HepG2 (cell line): ENCODE results near the gene SLC35B2. TPM values are rescaled to one million over a fixed set of nuclear protein-coding genes. Genes with fewer than 3 reads are reported as not detected.

Source experiments
- ATAC-seq: fragments of 200-7000 bp; cut with Tn5 transposase; 3 replicates; pipeline ENCODE4 v1.9.1; 2020; ENCODE audit warnings: mild to moderate bottlenecking, moderate library complexity
- BruUV-seq: library from RNA; stranded (reverse); fragments of 400-500 nt; replicated peaks from 2 replicates; lab custom pipeline; 2021; lab: Mats Ljungman, UMichigan
- CTCF ChIA-PET: fragments of 300-600 bp; formaldehyde crosslinking; extraction: SDS; loops from one replicate; lab custom pipeline; 2021; ENCODE audit warnings: low total read pairs, inconsistent platforms, low intra/inter-chr PET ratio; lab: Yijun Ruan, JAX
- POLR2A ChIA-PET: fragments of 350-600 bp; sonication (Branson Sonifier 250); formaldehyde crosslinking; loops from one replicate; lab custom pipeline; 2020; ENCODE audit warnings: antibody characterized with exemption, inconsistent platforms; lab: Yijun Ruan, JAX
- DNase-seq: peaks from one replicate; pipeline ENCODE4 v3.0.0-alpha.2; 2015; ENCODE audit warnings: low spot score
- FAIRE-seq: peaks from 3 replicates; lab custom pipeline; 2011; peaks lifted over from hg19 to GRCh38; lab: Jason Lieb, UNC
- H2AFZ ChIP-seq: one replicate; pipeline ENCODE4 v1.6.1; 2011; ENCODE audit warnings: low read length, inconsistent platforms
- H3K27ac ChIP-seq: fragments of 300-600 bp; 3 replicates; pipeline ENCODE4 v1.8.0; 2011; ENCODE audit warnings: mixed run types, mild to moderate bottlenecking, mixed read lengths, low read length, inconsistent platforms; ENCODE audit not compliant: insufficient read depth; ENCODE audit errors: extremely low read length
- H3K27me3 ChIP-seq, 2 experiments: fragments of 200-600 bp in 1 of 2; 2 replicates in 1 of 2; 3 replicates in 1 of 2; pipeline versions ENCODE4 v1.6.0 to v1.8.0; 2011; ENCODE audit warnings: low read length in 2 of 2, mild to moderate bottlenecking in 2 of 2, moderate library complexity in 2 of 2, inconsistent platforms in 1 of 2; ENCODE audit not compliant: insufficient read depth in 2 of 2, control insufficient read depth in 1 of 2
- H3K36me3 ChIP-seq, 2 experiments: fragments of 200-600 bp in 1 of 2; replicated peaks in 1 of 2; 2 replicates in 1 of 2; 3 replicates in 1 of 2; pipeline versions ENCODE4 v1.5.1 to v1.8.0; 2011; ENCODE audit warnings: low read length in 2 of 2, inconsistent platforms in 1 of 2; ENCODE audit not compliant: insufficient read depth in 2 of 2, control insufficient read depth in 1 of 2
- H3K4me1 ChIP-seq: 2 replicates; pipeline ENCODE4 v1.5.1; 2012; ENCODE audit warnings: low read length, inconsistent platforms; ENCODE audit not compliant: insufficient read depth
- H3K4me2 ChIP-seq: 2 replicates; pipeline ENCODE4 v1.6.0; 2011; ENCODE audit warnings: low read depth, low read length, inconsistent platforms
- H3K4me3 ChIP-seq, 3 experiments: fragments of 200-600 bp in 1 of 3; sonication (generic), shearing (Covaris generic) in 1 of 3; replicated peaks in 1 of 3; 2 replicates each; pipeline ENCODE4 v1.5.1; 2011 to 2016; ENCODE audit warnings: low read length in 3 of 3, inconsistent platforms in 2 of 3, low read depth in 2 of 3, mild to moderate bottlenecking in 2 of 3, control low read depth in 1 of 3, mixed read lengths in 1 of 3; ENCODE audit not compliant: insufficient read depth in 1 of 3
- H3K79me2 ChIP-seq: one replicate; pipeline ENCODE4 v1.6.1; 2011; ENCODE audit warnings: low read length, inconsistent platforms; ENCODE audit not compliant: insufficient read depth
- H3K9ac ChIP-seq: 2 replicates; pipeline ENCODE4 v1.6.0; 2011; ENCODE audit warnings: mild to moderate bottlenecking, low read depth, low read length, inconsistent platforms; ENCODE audit not compliant: insufficient read depth
- H3K9me3 ChIP-seq: 2 replicates; pipeline ENCODE4 v1.5.1; 2012; ENCODE audit warnings: mild to moderate bottlenecking, low read length
- H4K20me1 ChIP-seq: 2 replicates; pipeline ENCODE4 v1.6.0; 2011; ENCODE audit warnings: inconsistent platforms, mild to moderate bottlenecking, low read length, moderate library complexity; ENCODE audit not compliant: insufficient read depth
- AHR ChIP-seq: IDR thresholded peaks from 2 replicates; pipeline ENCODE4 v1.6.1; 2018; ENCODE audit warnings: missing genetic modification reagents, missing compliant biosample characterization
- FOXA1 ChIP-seq, 2 experiments: fragments of 450-650 bp in 1 of 2; sonication (generic) in 1 of 2; formaldehyde crosslinking in 1 of 2; IDR thresholded peaks; 2 replicates each; pipeline versions ENCODE4 v1.4.0 to v1.6.1; 2016 to 2020; ENCODE audit warnings: missing genetic modification reagents in 1 of 2
- HIVEP1 ChIP-seq: sonication (generic); formaldehyde crosslinking; IDR thresholded peaks from 2 replicates; pipeline ENCODE4 v1.4.0; 2020; ENCODE audit warnings: mild to moderate bottlenecking, missing genetic modification reagents
- JUN ChIP-seq: sonication (generic); formaldehyde crosslinking; IDR thresholded peaks from 2 replicates; pipeline ENCODE4 v1.4.0; 2020; ENCODE audit warnings: mild to moderate bottlenecking, missing genetic modification reagents
- KDM4B ChIP-seq: sonication (generic); formaldehyde crosslinking; IDR thresholded peaks from 2 replicates; pipeline ENCODE4 v1.4.0; 2020; ENCODE audit warnings: missing genetic modification reagents
- LBX2 ChIP-seq: sonication (generic); formaldehyde crosslinking; IDR thresholded peaks from 2 replicates; pipeline ENCODE4 v1.5.0; 2020; ENCODE audit warnings: missing genetic modification reagents, mild to moderate bottlenecking, borderline replicate concordance
- MED1 ChIP-seq: sonication (generic); formaldehyde crosslinking; IDR thresholded peaks from 2 replicates; pipeline ENCODE4 v1.4.0; 2020; ENCODE audit warnings: missing genetic modification reagents
- NR2F6 ChIP-seq, 2 experiments: IDR thresholded peaks; 2 replicates each; pipeline ENCODE4 v1.6.1; 2016; ENCODE audit warnings: antibody characterized with exemption in 1 of 2, mild to moderate bottlenecking in 1 of 2
- POLR2A ChIP-seq, 2 experiments: IDR thresholded peaks; 2 replicates each; pipeline ENCODE4 v1.6.1; 2011; ENCODE audit warnings: low read depth in 2 of 2, low read length in 2 of 2, mild to moderate bottlenecking in 1 of 2, moderate library complexity in 1 of 2; ENCODE audit not compliant: insufficient read depth in 1 of 2
- POLR2AphosphoS2 ChIP-seq: IDR thresholded peaks from 2 replicates; pipeline ENCODE4 v1.6.1; 2011; ENCODE audit warnings: low read depth, low read length, improper control_type of control experiment
- POLR2AphosphoS5 ChIP-seq: IDR thresholded peaks from 2 replicates; pipeline ENCODE4 v1.6.1; 2012; ENCODE audit warnings: low read depth, low read length
- POLR2G ChIP-seq: fragments of 200-400 bp; formaldehyde crosslinking; IDR thresholded peaks from 2 replicates; pipeline ENCODE4 v1.6.1; 2018; ENCODE audit warnings: mild to moderate bottlenecking, low read depth, low read length, moderate library complexity
- RBFOX2 ChIP-seq: fragments of 200-400 bp; formaldehyde crosslinking; IDR thresholded peaks from 2 replicates; pipeline ENCODE4 v1.6.1; 2017; ENCODE audit warnings: low read depth, mild to moderate bottlenecking, low read length
- RBM22 ChIP-seq: fragments of 200-400 bp; formaldehyde crosslinking; optimal IDR thresholded peaks from 2 replicates; pipeline ENCODE3; 2017; ENCODE audit warnings: mild to moderate bottlenecking, low read length, moderate library complexity
- RFXAP ChIP-seq: sonication (generic); formaldehyde crosslinking; IDR thresholded peaks from 2 replicates; pipeline ENCODE4 v1.4.0; 2020; ENCODE audit warnings: missing genetic modification reagents, borderline replicate concordance
- SOX13 ChIP-seq, 3 experiments: fragments of 450-650 bp in 1 of 3; sonication (generic) in 1 of 3; formaldehyde crosslinking in 1 of 3; IDR thresholded peaks in 2 of 3; conservative IDR thresholded peaks in 1 of 3; 2 replicates each; pipeline versions ENCODE4 v1.5.0 to v1.6.1; 2016 to 2020; ENCODE audit warnings: antibody characterized with exemption in 1 of 3, mild to moderate bottlenecking in 1 of 3, missing compliant biosample characterization in 1 of 3, missing genetic modification reagents in 1 of 3, moderate library complexity in 1 of 3
- SRY ChIP-seq: sonication (generic); formaldehyde crosslinking; IDR thresholded peaks from 2 replicates; pipeline ENCODE4 v1.8.0; 2022; ENCODE audit warnings: mild to moderate bottlenecking, missing genetic modification reagents
- STAG1 ChIP-seq: sonication (generic); formaldehyde crosslinking; IDR thresholded peaks from 2 replicates; pipeline ENCODE4 v1.4.0; 2020; ENCODE audit warnings: missing genetic modification reagents
- ZNF263 ChIP-seq: sonication (generic); formaldehyde crosslinking; IDR thresholded peaks from 2 replicates; pipeline ENCODE4 v1.4.0; 2020; ENCODE audit warnings: missing genetic modification reagents
- ZNF354B ChIP-seq: sonication (generic); formaldehyde crosslinking; IDR thresholded peaks from 2 replicates; pipeline ENCODE4 v1.8.0; 2022; ENCODE audit warnings: mild to moderate bottlenecking, missing genetic modification reagents
- ZNF761 ChIP-seq: sonication (generic); formaldehyde crosslinking; conservative IDR thresholded peaks from 2 replicates; pipeline ENCODE4 v1.4.0; 2020; ENCODE audit warnings: mild to moderate bottlenecking, missing genetic modification reagents
- WGBS: methylation state at CpG from one replicate; pipeline ENCODE4 v1.1.6; 2017; ENCODE audit warnings: low lambda C conversion rate; 5-methylcytosine and 5-hydroxymethylcytosine counted together
- in situ Hi-C: cut with HindIII; loops from 2 replicates; pipeline ENCODE4 v1.10.0; 2017; ENCODE audit warnings: low pct_unique_long_range_greater_than_20kb; ENCODE audit not compliant: extremely low pct_ligation_motif_present
- intact Hi-C: fragments of 100-400 bp; cut with micrococcal nuclease; formaldehyde crosslinking; loops from one replicate; pipeline ENCODE4 v1.10.0; 2022; ENCODE audit not compliant: unreplicated experiment
- polyA plus RNA-seq, 8 experiments: library from polyadenylated mRNA; depleted of rRNA in 3 of 8; stranded (reverse) in 7 of 8; unstranded in 1 of 8; fragments of >200 nt; fragmentation: Illumina TruSeq in 4 of 8; extraction: Trizol in 4 of 8; gene quantifications; 2 replicates each; pipeline versions ENCODE4 v1.2.1 to v1.2.3, GENCODE V29; 2011 to 2016; ENCODE audit warnings: low read depth in 4 of 8, missing spikeins in 1 of 8, mixed read lengths in 1 of 8; ENCODE audit not compliant: insufficient read depth in 1 of 8
- total RNA-seq, 5 experiments: library from RNA; depleted of rRNA; stranded (reverse); fragments of >200 nt; fragmentation: Illumina TruSeq; extraction: Trizol; gene quantifications; 2 replicates each; pipeline ENCODE4 v1.2.3, GENCODE V29; 2016; ENCODE audit warnings: low read depth in 1 of 5
- TF ChIP-seq, protein P1 (sequence below): sonication (generic); formaldehyde crosslinking; IDR thresholded peaks from 2 replicates; pipeline ENCODE4 v1.5.1; 2020; ENCODE audit warnings: missing genetic modification reagents, mild to moderate bottlenecking, borderline replicate concordance
- TF ChIP-seq, protein P2 (sequence below): sonication (generic); formaldehyde crosslinking; conservative IDR thresholded peaks from 2 replicates; pipeline ENCODE4 v1.8.1; 2023; ENCODE audit warnings: missing genetic modification reagents

Gene SLC35B2
- total and polyA plus RNA-seq, 2 of the 13 experiments (the other 11 are each of a cell fraction or from before 2014, with no cell fraction given): 61.1 to 148 TPM

DNA sequence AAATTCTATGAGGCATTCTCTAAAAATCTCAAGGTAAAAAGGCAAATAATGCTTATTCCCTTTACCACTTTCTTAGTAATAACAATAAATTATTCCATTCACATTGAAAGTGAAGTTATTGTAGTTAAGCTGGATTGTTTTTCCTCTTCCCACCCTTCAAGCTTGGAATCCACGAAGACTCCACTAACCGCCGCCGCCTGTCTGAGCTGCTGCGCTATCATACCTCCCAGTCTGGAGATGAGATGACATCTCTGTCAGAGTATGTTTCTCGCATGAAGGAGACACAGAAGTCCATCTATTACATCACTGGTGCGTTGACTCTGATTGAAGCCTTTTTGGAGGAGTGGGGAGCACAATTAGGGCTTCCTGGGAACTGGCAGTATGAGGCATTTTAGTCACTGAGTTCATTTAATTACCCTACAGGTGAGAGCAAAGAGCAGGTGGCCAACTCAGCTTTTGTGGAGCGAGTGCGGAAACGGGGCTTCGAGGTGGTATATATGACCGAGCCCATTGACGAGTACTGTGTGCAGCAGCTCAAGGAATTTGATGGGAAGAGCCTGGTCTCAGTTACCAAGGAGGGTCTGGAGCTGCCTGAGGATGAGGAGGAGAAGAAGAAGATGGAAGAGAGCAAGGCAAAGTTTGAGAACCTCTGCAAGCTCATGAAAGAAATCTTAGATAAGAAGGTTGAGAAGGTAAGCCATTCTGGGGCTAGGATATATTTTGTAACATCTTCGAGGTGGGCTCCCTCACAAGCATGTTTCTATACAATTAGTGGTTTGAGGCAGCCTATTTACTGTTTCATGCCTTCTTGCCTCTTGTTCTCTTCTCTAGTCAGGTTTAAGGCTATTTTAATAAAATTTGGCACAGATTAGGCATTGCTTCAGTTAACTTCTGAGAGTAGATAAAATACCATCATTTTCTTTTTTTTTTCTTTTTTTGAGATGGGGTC is 5.5 kb downstream of the SLC35B2 start:
- Histone ChIP-seq H3K9ac (no peak overlapping the region), H3K79me2 (peaks cover 65% of the 10 kb centered on the region), H3K4me2 (no peak overlapping the region), H3K4me3 (no peak overlapping the region), H3K27ac (no peak overlapping the region), H3K36me3 (peaks cover 45 to 71% of the 10 kb centered on the region in 2 experiments), H3K27me3 (no peaks in the 10 kb centered on the region; a peak in 1 of 5 replicates), H3K4me1 (peaks cover 83% of the 10 kb centered on the region), H4K20me1 (peaks cover 95% of the 10 kb centered on the region), H2AFZ (no peak overlapping the region), H3K9me3 (no peaks in the 10 kb centered on the region)
- POLR2A ChIA-PET: interaction anchor here (0.6 kb wide), 1 partner anchor 27 kb away, joined by 3 read pairs; no protein-coding TSS in a partner anchor
- FAIRE-seq (no peak), ATAC-seq (no peak), DNase-seq (no peak)
- WGBS: 95% methylated on average over 14 of the region's 14 CpGs
- CTCF ChIA-PET: no interaction called here
- in situ Hi-C loops (no loop called here), intact Hi-C loops (loop anchor here (5.0 kb wide), 1 partner anchor 155 kb away; no protein-coding TSS in a partner anchor)
- no TSS peak for BruUV-seq
- TF ChIP-seq MED1 (CRISPR knock-in tag): no peak
- no peak for TF ChIP-seq NR2F6 (IDR thresholded peaks at IDR 0.05)
- TF ChIP-seq NR2F6 (CRISPR knock-in tag; IDR thresholded peaks at IDR 0.05): no peak
- TF ChIP-seq JUN (CRISPR knock-in tag): no peak
- no peak for TF ChIP-seq KDM4B (CRISPR knock-in tag)
- no peak for TF ChIP-seq ZNF354B (CRISPR knock-in tag)
- peak; percentile 82 for TF ChIP-seq RBM22
- no peak for TF ChIP-seq SRY (CRISPR knock-in tag)
- no peak for TF ChIP-seq ZNF761 (CRISPR knock-in tag)
- TF ChIP-seq AHR (CRISPR knock-in tag): no peak
- TF ChIP-seq POLR2AphosphoS2: 0 out of 2 replicates have a peak, but pooled peaks have one; percentile 15
- TF ChIP-seq, protein P1, sequence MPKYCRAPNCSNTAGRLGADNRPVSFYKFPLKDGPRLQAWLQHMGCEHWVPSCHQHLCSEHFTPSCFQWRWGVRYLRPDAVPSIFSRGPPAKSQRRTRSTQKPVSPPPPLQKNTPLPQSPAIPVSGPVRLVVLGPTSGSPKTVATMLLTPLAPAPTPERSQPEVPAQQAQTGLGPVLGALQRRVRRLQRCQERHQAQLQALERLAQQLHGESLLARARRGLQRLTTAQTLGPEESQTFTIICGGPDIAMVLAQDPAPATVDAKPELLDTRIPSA: no peak
- TF ChIP-seq RFXAP (CRISPR knock-in tag): no peak
- TF ChIP-seq, protein P2, sequence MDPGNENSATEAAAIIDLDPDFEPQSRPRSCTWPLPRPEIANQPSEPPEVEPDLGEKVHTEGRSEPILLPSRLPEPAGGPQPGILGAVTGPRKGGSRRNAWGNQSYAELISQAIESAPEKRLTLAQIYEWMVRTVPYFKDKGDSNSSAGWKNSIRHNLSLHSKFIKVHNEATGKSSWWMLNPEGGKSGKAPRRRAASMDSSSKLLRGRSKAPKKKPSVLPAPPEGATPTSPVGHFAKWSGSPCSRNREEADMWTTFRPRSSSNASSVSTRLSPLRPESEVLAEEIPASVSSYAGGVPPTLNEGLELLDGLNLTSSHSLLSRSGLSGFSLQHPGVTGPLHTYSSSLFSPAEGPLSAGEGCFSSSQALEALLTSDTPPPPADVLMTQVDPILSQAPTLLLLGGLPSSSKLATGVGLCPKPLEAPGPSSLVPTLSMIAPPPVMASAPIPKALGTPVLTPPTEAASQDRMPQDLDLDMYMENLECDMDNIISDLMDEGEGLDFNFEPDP (CRISPR knock-in tag): no peak
- TF ChIP-seq POLR2AphosphoS5: peak; percentile 33; the same call in 1 of the 2 replicates
- no peak for TF ChIP-seq LBX2
- TF ChIP-seq POLR2A (IDR thresholded peaks at IDR 0.05; ENCODE audit: insufficient read depth in 1 of 2, low read depth in 2 of 2, low read length in 2 of 2): peak in 1 of 2 experiments; percentile 1; a peak in 1 of 4 replicates
- no peak for TF ChIP-seq SOX13 (IDR thresholded peaks at IDR 0.05)
- TF ChIP-seq SOX13 (CRISPR knock-in tag; conservative IDR thresholded peaks at IDR 0.05 in 1 of 2, IDR thresholded peaks at IDR 0.05 in 1 of 2): no peak
- TF ChIP-seq STAG1 (CRISPR knock-in tag): no peak
- TF ChIP-seq ZNF263: no peak
- TF ChIP-seq RBFOX2: peak; percentile 74
- TF ChIP-seq HIVEP1 (CRISPR knock-in tag): no peak
- TF ChIP-seq POLR2G: peak; percentile 37; the same call in 1 of the 2 replicates
- TF ChIP-seq FOXA1 (IDR thresholded peaks at IDR 0.05): no peak
- no peak for TF ChIP-seq FOXA1 (CRISPR knock-in tag; IDR thresholded peaks at IDR 0.05)
